OCI-LY1 (cell line): ENCODE data around the gene RNF144B.
A peak's percentile ranks its signal among the peaks of the same experiment; 100 is the strongest.

ENCODE experiments used
- H2AFZ ChIP-seq: fragments of 200-600 bp; sonication (generic), shearing (Covaris generic); 2 replicates; pipeline ENCODE4 v1.6.0; 2014; ENCODE audit warnings: antibody characterized with exemption, mild to moderate bottlenecking, low read length
- H3F3A ChIP-seq: fragments of 200-600 bp; sonication (generic), shearing (Covaris generic); 2 replicates; pipeline ENCODE4 v1.6.0; 2014; ENCODE audit warnings: mild to moderate bottlenecking, antibody characterized with exemption, low read length, moderate library complexity; ENCODE audit not compliant: insufficient read depth
- H3K27ac ChIP-seq: fragments of 200-600 bp; sonication (generic); 2 replicates; pipeline ENCODE4 v1.5.1; 2014; ENCODE audit warnings: low read length, mixed run types, mild to moderate bottlenecking, low read depth; ENCODE audit not compliant: poor library complexity, severe bottlenecking
- H3K27me3 ChIP-seq: fragments of 200-600 bp; sonication (generic); 2 replicates; pipeline ENCODE4 v1.6.0; 2014; ENCODE audit warnings: antibody characterized with exemption, mild to moderate bottlenecking, low read length, moderate library complexity; ENCODE audit not compliant: insufficient read depth
- H3K36me3 ChIP-seq: fragments of 200-600 bp; sonication (generic); 2 replicates; pipeline ENCODE4 v1.6.1; 2014; ENCODE audit warnings: mild to moderate bottlenecking, antibody characterized with exemption, low read length, moderate library complexity, mixed read lengths; ENCODE audit not compliant: insufficient read depth
- H3K4me1 ChIP-seq: fragments of 200-600 bp; sonication (generic); 2 replicates; pipeline ENCODE4 v1.5.1; 2014; ENCODE audit warnings: mild to moderate bottlenecking, low read length, moderate library complexity; ENCODE audit not compliant: insufficient read depth, severe bottlenecking
- H3K4me2 ChIP-seq: fragments of 200-600 bp; sonication (generic), shearing (Covaris generic); 2 replicates; pipeline ENCODE4 v1.6.1; 2014; ENCODE audit warnings: low read length
- H3K4me3 ChIP-seq: fragments of 200-600 bp; sonication (generic); 2 replicates; pipeline ENCODE4 v1.5.1; 2014; ENCODE audit warnings: low read length, low read depth, mild to moderate bottlenecking, mixed read lengths; ENCODE audit not compliant: poor library complexity, severe bottlenecking
- H3K79me2 ChIP-seq: fragments of 200-600 bp; shearing (Covaris generic); 2 replicates; pipeline ENCODE4 v1.6.1; 2016; ENCODE audit warnings: mixed run types, low read length, mixed read lengths; ENCODE audit not compliant: insufficient read depth
- H3K9ac ChIP-seq: fragments of 200-600 bp; sonication (generic), shearing (Covaris generic); 2 replicates; pipeline ENCODE4 v1.6.1; 2014; ENCODE audit warnings: mild to moderate bottlenecking, low read length, mixed read lengths
- H3K9me2 ChIP-seq: fragments of 200-600 bp; sonication (generic), shearing (Covaris generic); 2 replicates; pipeline ENCODE4 v1.6.1; 2014; ENCODE audit warnings: low read depth, mild to moderate bottlenecking, low read length, mixed read lengths
- H3K9me3 ChIP-seq: fragments of 200-600 bp; shearing (Covaris generic); 2 replicates; pipeline ENCODE4 v1.6.1; 2014; ENCODE audit warnings: low read length, mixed read lengths
- H4K20me1 ChIP-seq: fragments of 200-600 bp; sonication (generic), shearing (Covaris generic); 2 replicates; pipeline ENCODE4 v1.6.0; 2016; ENCODE audit warnings: mild to moderate bottlenecking, low read length; ENCODE audit not compliant: insufficient read depth
- CTCF ChIP-seq: fragments of 200-600 bp; sonication (generic), shearing (Covaris generic); IDR thresholded peaks from 2 replicates; pipeline ENCODE4 v1.5.1; 2017; ENCODE audit warnings: mild to moderate bottlenecking, antibody characterized with exemption, low read length, moderate library complexity, mixed read lengths
- EZH2 ChIP-seq: fragments of 200-600 bp; sonication (generic), shearing (Covaris generic); IDR thresholded peaks from 2 replicates; pipeline ENCODE4 v1.8.0; 2017; ENCODE audit warnings: borderline replicate concordance, mixed run types, mild to moderate bottlenecking, antibody characterized with exemption, low read length, moderate library complexity, mixed read lengths

Gene RNF144B

GRCh38 chr6:18342223-18342622 is 44.9 kb upstream of the RNF144B start:
- Histone ChIP-seq H2AFZ (no peak overlapping the region), H3K4me2 (no peak overlapping the region), H3K9me2 (no peaks in the 10 kb centered on the region), H3K27ac (peak overlapping the region; percentile 3), H3K4me1 (peaks cover 38% of the 10 kb centered on the region), H3K9me3 (no peaks in the 10 kb centered on the region), H3F3A (no peaks in the 10 kb centered on the region), H3K27me3 (no peaks in the 10 kb centered on the region), H3K9ac (no peak overlapping the region), H4K20me1 (no peaks in the 10 kb centered on the region), H3K79me2 (no peaks in the 10 kb centered on the region), H3K36me3 (no peaks in the 10 kb centered on the region), H3K4me3 (no peak overlapping the region)
- TF ChIP-seq EZH2 (no peak), CTCF (no peak)

- TF ChIP-seq EZH2 (no peak), CTCF (no peak; the same call in 1 of the 2 replicates)
- no peaks in the 10 kb centered on the region for H3K9me2 ChIP-seq
- H3F3A ChIP-seq: no peaks in the 10 kb centered on the region
- no peaks in the 10 kb centered on the region for H3K36me3 ChIP-seq
- H3K4me2 ChIP-seq: no peak overlapping the region
- H3K9me3 ChIP-seq: no peaks in the 10 kb centered on the region
- H3K27me3 ChIP-seq: no peaks in the 10 kb centered on the region
- no peak overlapping the region for H3K4me3 ChIP-seq
- peak overlapping the region; percentile 32 for H3K27ac ChIP-seq
- H2AFZ ChIP-seq: no peak overlapping the region
- H4K20me1 ChIP-seq: no peaks in the 10 kb centered on the region
- H3K9ac ChIP-seq: no peak overlapping the region
- peaks cover 30% of the 10 kb centered on the region for H3K4me1 ChIP-seq
- no peaks in the 10 kb centered on the region for H3K79me2 ChIP-seq
Measured at GRCh38 chr6:18343741-18344140, 43.4 kb upstream of the RNF144B start.

- H3K4me2 ChIP-seq: no peak overlapping the region
Measured at GRCh38 chr6:18347021-18347577, 40.1 kb upstream of the RNF144B start.

More at GRCh38 chr6:18347021-18347577, 40.1 kb upstream of the RNF144B start:
- Histone ChIP-seq H3K27me3 (no peaks in the 10 kb centered on the region), H2AFZ (no peak overlapping the region), H3K9ac (no peak overlapping the region), H3K9me3 (no peaks in the 10 kb centered on the region), H3K27ac (no peak overlapping the region), H4K20me1 (no peaks in the 10 kb centered on the region), H3K4me1 (peaks cover 25% of the 10 kb centered on the region), H3K4me3 (no peak overlapping the region), H3K9me2 (no peaks in the 10 kb centered on the region), H3K79me2 (no peaks in the 10 kb centered on the region), H3K36me3 (no peaks in the 10 kb centered on the region), H3F3A (no peaks in the 10 kb centered on the region)
- no peak for TF ChIP-seq CTCF
- no peak for TF ChIP-seq EZH2
